ENCODE measurements around the gene FAM171A1.

Gene FAM171A1

DNA sequence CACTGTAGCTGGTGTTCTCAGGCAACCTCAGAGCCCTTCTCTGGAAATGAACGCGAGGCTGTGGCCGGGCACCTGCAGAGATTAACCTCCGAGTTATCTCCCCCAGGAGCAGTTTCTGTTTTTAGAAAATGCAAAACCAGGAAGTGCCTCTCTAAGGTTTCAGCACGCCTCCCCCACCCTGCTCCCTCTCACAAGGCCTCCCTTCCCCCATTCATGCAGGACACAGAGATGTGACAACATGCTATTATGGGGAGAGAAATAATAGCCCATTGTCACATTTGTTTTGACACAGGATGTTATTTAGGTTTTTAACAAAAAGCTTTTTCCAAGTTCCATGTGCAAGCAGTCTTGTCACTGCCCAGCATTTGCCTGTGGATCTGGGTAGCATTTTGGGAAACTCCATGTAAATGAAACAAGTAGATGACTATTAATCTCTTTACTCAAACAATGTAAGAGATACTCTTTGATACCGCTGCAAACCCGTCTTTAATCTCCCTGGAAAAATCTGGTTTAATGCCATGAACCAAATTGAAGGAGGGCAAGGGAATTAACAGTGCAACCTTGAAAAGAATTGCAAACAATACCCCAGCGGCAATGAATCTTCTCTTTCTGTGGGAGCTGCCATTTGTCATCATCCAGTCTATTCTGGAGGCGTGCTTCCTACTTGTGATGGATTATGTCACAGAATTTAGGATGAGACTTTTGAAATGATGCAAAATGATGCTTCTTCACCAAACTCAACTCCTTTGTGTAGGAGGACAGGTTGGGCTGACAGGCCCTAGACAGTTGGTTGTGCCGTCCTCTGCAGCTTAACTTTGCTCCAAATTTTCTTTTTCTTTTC lies 116.1 kb downstream of the FAM171A1 start:
- no peak for TF ChIP-seq CTCF (IDR thresholded peaks at IDR 0.05; ENCODE audit: insufficient read depth, missing control alignments)
- no peak for DNase-seq (ENCODE audit: insufficient read length, low spot score)
- no peak for FAIRE-seq

GRCh38 chr10:15253951-15254807 lies 116.9 kb downstream of the FAM171A1 start:
- no peak for FAIRE-seq
- no peak for TF ChIP-seq CTCF (IDR thresholded peaks at IDR 0.05; ENCODE audit: insufficient read depth, missing control alignments)
- no peak for DNase-seq (ENCODE audit: insufficient read length, low spot score)

DNA sequence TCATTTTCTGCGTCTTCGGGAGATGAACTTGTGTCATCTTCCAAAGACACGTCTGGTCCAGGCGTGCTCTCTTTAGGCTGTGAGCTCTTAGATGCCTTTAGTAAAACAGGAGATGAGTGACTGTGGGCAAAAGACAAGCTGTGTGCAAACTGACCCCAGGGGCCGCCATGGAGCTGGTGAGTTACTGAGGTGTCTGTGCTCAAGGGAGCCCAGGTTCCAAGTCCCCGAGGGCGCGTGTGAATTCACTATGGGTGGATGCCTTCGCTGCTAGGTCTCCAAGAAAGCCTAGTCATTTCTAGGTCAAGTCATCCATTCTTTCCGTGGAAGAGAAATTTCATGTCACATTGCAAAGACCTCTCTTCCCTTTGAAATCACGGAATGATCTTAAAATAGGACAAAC lies 118.7 kb downstream of the FAM171A1 start:
- TF ChIP-seq CTCF (IDR thresholded peaks at IDR 0.05; ENCODE audit: insufficient read depth, missing control alignments): no peak
- DNase-seq (ENCODE audit: insufficient read length, low spot score) (no peak), FAIRE-seq (no peak)

GRCh38 chr10:15251791-15252380 lies 119.2 kb downstream of the FAM171A1 start:
- DNase-seq (ENCODE audit: insufficient read length, low spot score): no peak
- TF ChIP-seq CTCF (IDR thresholded peaks at IDR 0.05; ENCODE audit: insufficient read depth, missing control alignments): no peak
- FAIRE-seq: no peak

- peak; percentile 16 for TF ChIP-seq CTCF (IDR thresholded peaks at IDR 0.05; ENCODE audit: insufficient read depth, missing control alignments)
- no peak for FAIRE-seq
- no peak for DNase-seq (ENCODE audit: insufficient read length, low spot score)
Observed at GRCh38 chr10:15245530-15245929, 125.6 kb downstream of the FAM171A1 start.

GRCh38 chr10:15244635-15245197 lies 126.4 kb downstream of the FAM171A1 start:
- FAIRE-seq: no peak
- no peak for DNase-seq (ENCODE audit: insufficient read length, low spot score)
- no peak for TF ChIP-seq CTCF (IDR thresholded peaks at IDR 0.05; ENCODE audit: insufficient read depth, missing control alignments)
